Measurements from ENCODE around the gene SLC25A29. TPM values are rescaled to one million over a fixed set of nuclear protein-coding genes. Genes with fewer than 3 reads are reported as not detected.

SLC25A29 gene
- total and polyA plus RNA-seq, 2 of the 8 experiments (the other 6 are each of a cell fraction or from before 2014, with no cell fraction given), result 135 to 177 TPM

DNA sequence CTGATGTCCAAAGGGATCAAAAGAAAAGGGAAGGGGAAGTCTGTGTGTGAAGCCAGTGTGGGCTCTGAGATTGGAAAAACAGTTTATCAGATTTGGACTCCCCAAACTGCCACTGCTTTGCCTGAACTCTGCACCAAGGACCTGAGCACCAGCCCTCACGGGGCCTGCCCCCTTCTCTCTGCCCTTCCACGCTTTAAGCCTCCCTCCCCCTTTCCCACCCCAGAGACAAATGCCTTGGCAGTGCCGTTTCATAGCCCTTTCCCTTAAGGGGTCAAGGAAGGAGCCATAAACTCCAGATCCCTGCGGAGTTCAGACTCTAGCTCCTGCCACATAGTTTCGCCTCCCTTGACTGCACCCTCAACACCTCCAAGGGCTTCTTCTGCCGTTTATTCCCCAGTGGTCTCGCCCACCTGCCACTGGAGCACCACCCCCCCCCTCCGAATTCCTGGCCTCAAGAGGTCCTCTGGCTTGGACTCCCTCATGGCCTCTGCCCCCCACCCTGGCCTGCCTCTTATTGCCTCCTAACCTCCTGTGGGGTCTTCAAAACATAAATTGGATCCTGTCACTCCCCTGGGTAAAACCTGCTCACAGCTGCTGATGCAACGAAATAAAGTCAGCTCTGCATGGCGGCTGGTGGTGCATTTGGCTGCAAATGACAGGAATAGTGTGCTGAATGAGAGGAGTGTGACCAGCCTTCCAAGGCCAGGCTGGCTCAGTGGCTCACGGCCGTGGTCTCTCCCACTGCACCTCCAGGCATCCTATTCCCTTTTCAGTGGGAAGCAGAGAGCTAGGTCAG, 18.8 kb downstream of the SLC25A29 start (continued):
- TF ChIP-seq, protein P1, sequence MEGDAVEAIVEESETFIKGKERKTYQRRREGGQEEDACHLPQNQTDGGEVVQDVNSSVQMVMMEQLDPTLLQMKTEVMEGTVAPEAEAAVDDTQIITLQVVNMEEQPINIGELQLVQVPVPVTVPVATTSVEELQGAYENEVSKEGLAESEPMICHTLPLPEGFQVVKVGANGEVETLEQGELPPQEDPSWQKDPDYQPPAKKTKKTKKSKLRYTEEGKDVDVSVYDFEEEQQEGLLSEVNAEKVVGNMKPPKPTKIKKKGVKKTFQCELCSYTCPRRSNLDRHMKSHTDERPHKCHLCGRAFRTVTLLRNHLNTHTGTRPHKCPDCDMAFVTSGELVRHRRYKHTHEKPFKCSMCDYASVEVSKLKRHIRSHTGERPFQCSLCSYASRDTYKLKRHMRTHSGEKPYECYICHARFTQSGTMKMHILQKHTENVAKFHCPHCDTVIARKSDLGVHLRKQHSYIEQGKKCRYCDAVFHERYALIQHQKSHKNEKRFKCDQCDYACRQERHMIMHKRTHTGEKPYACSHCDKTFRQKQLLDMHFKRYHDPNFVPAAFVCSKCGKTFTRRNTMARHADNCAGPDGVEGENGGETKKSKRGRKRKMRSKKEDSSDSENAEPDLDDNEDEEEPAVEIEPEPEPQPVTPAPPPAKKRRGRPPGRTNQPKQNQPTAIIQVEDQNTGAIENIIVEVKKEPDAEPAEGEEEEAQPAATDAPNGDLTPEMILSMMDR (IDR thresholded peaks at IDR 0.05; ENCODE audit: control extremely low read depth in 1 of 3, insufficient read depth in 1 of 3, low read depth in 1 of 3, low read length in 3 of 3), result no peak
- no peak for TF ChIP-seq EZH2 (IDR thresholded peaks at IDR 0.05; ENCODE audit: low read depth, low read length, severe bottlenecking)
- TF ChIP-seq EP300 (IDR thresholded peaks at IDR 0.05; ENCODE audit: borderline replicate concordance in 1 of 2, low read depth in 2 of 2, low read length in 2 of 2), result no peak
- TF ChIP-seq RBBP5 (IDR thresholded peaks at IDR 0.05; ENCODE audit: borderline replicate concordance, low read depth, low read length), result no peak
- no peak for TF ChIP-seq GTF2F1 (IDR thresholded peaks at IDR 0.05; ENCODE audit: borderline replicate concordance, low read depth, low read length)
- no peak for TF ChIP-seq CHD7 (IDR thresholded peaks at IDR 0.05; ENCODE audit: insufficient replicate concordance, low read length)

Data from H1 (cell line).